Common myeloid progenitor, CD34-positive (primary cell): ENCODE data around the gene ZCCHC24.
"Not testable (repeated sequence)": the region's sequence is repeated elsewhere in the genome, so short reads cannot be mapped to it uniquely, and the experiment has no call there.

Source experiments
- CTCF ChIA-PET: fragments of 350-600 bp; sonication (Branson Sonifier 250); formaldehyde crosslinking; loops from one replicate; lab custom pipeline; 2021; ENCODE audit warnings: antibody characterized with exemption; lab: Charles Lee
- POLR2A ChIA-PET: fragments of 350-600 bp; sonication (Branson Sonifier 250); formaldehyde crosslinking; loops from one replicate; lab custom pipeline; 2021; ENCODE audit warnings: antibody characterized with exemption; lab: Charles Lee
- DNase-seq, 3 donors: peaks; one replicate each; pipeline versions ENCODE4 v3.0.0 to v3.0.0-alpha.2; 2013
- H3K27ac ChIP-seq, 2 experiments: 1 replicate in 1 of 2; 2 replicates in 1 of 2; pipeline ENCODE4 v1.7.0; 2013; ENCODE audit warnings: inconsistent platforms in 2 of 2, low read length in 2 of 2, mild to moderate bottlenecking in 2 of 2, low read depth in 1 of 2, moderate library complexity in 1 of 2; ENCODE audit not compliant: severe bottlenecking in 2 of 2, insufficient read depth in 1 of 2, poor library complexity in 1 of 2
- H3K27me3 ChIP-seq, 5 experiments: replicated peaks in 2 of 5; 1 replicate in 3 of 5; 2 replicates in 2 of 5; pipeline versions ENCODE4 v1.6.1 to v1.7.0; 2013; ENCODE audit warnings: low read length in 4 of 5, mild to moderate bottlenecking in 2 of 5, moderate library complexity in 2 of 5, inconsistent platforms in 1 of 5; ENCODE audit not compliant: insufficient read depth in 5 of 5, control insufficient read depth in 4 of 5
- H3K36me3 ChIP-seq, 4 experiments: 1 replicate in 2 of 4; 2 replicates in 2 of 4; pipeline versions ENCODE4 v1.6.1 to v1.7.0; 2013; ENCODE audit warnings: low read length in 3 of 4, control low read depth in 1 of 4, mild to moderate bottlenecking in 1 of 4; ENCODE audit not compliant: control insufficient read depth in 4 of 4, insufficient read depth in 4 of 4
- H3K4me1 ChIP-seq, 4 experiments: 1 replicate in 3 of 4; 2 replicates in 1 of 4; pipeline versions ENCODE4 v1.6.1 to v1.7.1; 2013; ENCODE audit warnings: low read length in 3 of 4, mild to moderate bottlenecking in 3 of 4, control low read depth in 1 of 4, inconsistent platforms in 1 of 4, moderate library complexity in 1 of 4; ENCODE audit not compliant: control insufficient read depth in 4 of 4, insufficient read depth in 4 of 4; ENCODE audit errors: control extremely low read depth in 1 of 4
- H3K4me3 ChIP-seq, 7 experiments: 1 replicate in 4 of 7; 2 replicates in 3 of 7; pipeline versions ENCODE4 v1.5.1 to v1.7.0; 2013; ENCODE audit warnings: mild to moderate bottlenecking in 7 of 7, low read length in 6 of 7, moderate library complexity in 6 of 7, inconsistent platforms in 2 of 7, low read depth in 2 of 7, control low read depth in 1 of 7; ENCODE audit not compliant: insufficient read depth in 4 of 7, control insufficient read depth in 1 of 7; ENCODE audit errors: extremely low read depth in 1 of 7
- H3K9me3 ChIP-seq, 5 experiments: 1 replicate in 4 of 5; 2 replicates in 1 of 5; pipeline versions ENCODE4 v1.6.1 to v1.7.1; 2013; ENCODE audit warnings: low read length in 4 of 5, mild to moderate bottlenecking in 2 of 5, inconsistent platforms in 1 of 5, low read depth in 1 of 5, moderate library complexity in 1 of 5; ENCODE audit not compliant: control insufficient read depth in 4 of 5, insufficient read depth in 2 of 5; ENCODE audit errors: control extremely low read depth in 1 of 5
- WGBS: methylation state at CpG from one replicate; pipeline ENCODE4 v1.1.5; 2013; ENCODE audit not compliant: insufficient coverage; 5-methylcytosine and 5-hydroxymethylcytosine counted together

ZCCHC24 gene

DNA sequence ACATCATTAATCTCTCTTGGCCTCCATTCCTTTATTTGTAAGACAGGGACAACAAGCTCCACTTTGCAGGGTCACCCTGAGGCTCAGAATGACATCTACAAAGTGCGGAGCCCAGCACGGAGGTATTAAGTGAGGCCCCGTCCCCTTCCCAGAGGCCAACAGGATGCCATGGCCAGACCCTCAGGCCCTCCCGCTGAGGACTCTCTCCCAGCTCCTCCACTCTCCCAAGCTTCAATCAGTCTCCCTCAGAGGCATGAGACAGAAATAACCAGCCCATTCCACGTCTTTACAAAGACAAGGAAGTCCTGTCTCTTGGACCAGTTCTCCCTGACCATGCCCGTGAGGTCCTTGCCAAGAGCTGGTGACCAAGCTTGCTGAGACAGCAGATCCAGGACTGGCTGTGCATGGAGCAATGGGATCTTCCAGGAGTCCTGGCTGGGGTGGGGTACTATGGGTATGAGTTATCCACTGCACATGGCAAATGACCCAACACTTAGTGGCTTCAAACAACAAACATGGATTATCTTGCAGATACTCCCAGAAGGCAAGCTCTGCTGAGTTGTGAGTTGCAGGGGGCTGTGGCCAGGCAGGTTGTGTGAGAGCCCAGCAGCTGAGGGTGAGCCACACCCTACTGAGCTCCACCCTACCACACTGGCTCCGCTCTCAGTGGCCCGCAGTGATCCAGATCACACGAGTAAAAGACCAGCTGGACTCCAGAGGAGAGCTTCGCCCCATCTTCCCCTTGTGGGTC, 102.4 kb downstream of the ZCCHC24 start:
- no peaks in the 10 kb centered on the region for H3K27me3 ChIP-seq
- 97% methylated on average over 8 of the region's 10 CpGs for WGBS
- CTCF ChIA-PET: interaction anchor here (1.0 to 2.5 kb wide), 6 partner anchors 9 to 26 kb away, joined by 3 to 11 read pairs (median 3); no protein-coding TSS in a partner anchor
- H3K9me3 ChIP-seq: no peaks in the 10 kb centered on the region
- POLR2A ChIA-PET: no interaction called here
- H3K4me1 ChIP-seq: peaks cover 3 to 31% (median 12%) of the 10 kb centered on the region in 4 experiments
- H3K27ac ChIP-seq: no peak overlapping the region
- DNase-seq: no peak
- H3K4me3 ChIP-seq: no peak overlapping the region
- H3K36me3 ChIP-seq: no peaks in the 10 kb centered on the region

GRCh38 chr10:79342295-79342761, 103.1 kb downstream of the ZCCHC24 start:
- WGBS: 98% methylated on average over 5 of the region's 5 CpGs
- H3K4me3 ChIP-seq: no peak overlapping the region
- H3K27me3 ChIP-seq: no peaks in the 10 kb centered on the region
- no peaks in the 10 kb centered on the region for H3K36me3 ChIP-seq
- CTCF ChIA-PET: interaction anchor here (1.0 to 2.5 kb wide), 5 partner anchors 8 to 25 kb away, joined by 3 to 11 read pairs (median 3); no protein-coding TSS in a partner anchor
- peaks cover 3 to 31% (median 6%) of the 10 kb centered on the region in 4 experiments for H3K4me1 ChIP-seq
- POLR2A ChIA-PET: no interaction called here
- H3K27ac ChIP-seq: no peak overlapping the region
- DNase-seq: no peak
- H3K9me3 ChIP-seq: peaks cover 0 to 3% (median 0%) of the 10 kb centered on the region in 5 experiments

DNA sequence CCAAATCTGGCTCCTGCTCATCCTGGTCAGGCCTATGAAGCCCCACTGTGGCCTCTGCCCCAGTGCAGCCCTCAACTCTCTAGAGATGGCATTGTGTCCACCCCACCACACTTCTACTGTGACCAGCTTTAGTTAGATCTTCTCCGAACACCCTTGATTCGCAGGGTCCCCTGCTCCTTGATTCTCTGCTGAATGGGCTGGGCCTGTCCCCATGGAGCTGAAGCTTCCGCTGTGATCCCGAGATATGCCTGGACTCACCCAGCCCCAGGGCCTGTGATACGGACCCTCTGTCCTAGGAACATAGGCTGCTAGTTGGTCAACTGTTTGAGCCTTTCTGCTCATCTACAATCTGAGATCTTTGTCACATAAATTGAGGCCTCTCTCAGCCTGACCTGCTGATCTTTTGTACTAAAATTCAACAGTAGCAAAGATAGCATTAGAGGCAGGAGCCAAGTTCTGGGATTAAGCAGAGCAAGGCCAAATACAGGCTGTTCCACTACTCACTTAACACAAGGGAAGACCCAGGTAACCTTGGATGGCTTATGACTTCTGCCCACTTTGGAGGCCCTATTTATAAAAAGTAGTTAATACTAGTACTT, 104.7 kb downstream of the ZCCHC24 start:
- Histone ChIP-seq H3K36me3 (no peaks in the 10 kb centered on the region), H3K4me1 (peaks cover 0 to 18% (median 0%) of the 10 kb centered on the region in 4 experiments), H3K4me3 (no peak overlapping the region), H3K9me3 (peaks cover 0 to 3% (median 0%) of the 10 kb centered on the region in 5 experiments), H3K27me3 (no peaks in the 10 kb centered on the region), H3K27ac (no peak overlapping the region)
- CTCF ChIA-PET: no interaction called here
- no peak for DNase-seq
- POLR2A ChIA-PET: no interaction called here
- WGBS: 100% methylated on average over 5 of the region's 5 CpGs

DNA sequence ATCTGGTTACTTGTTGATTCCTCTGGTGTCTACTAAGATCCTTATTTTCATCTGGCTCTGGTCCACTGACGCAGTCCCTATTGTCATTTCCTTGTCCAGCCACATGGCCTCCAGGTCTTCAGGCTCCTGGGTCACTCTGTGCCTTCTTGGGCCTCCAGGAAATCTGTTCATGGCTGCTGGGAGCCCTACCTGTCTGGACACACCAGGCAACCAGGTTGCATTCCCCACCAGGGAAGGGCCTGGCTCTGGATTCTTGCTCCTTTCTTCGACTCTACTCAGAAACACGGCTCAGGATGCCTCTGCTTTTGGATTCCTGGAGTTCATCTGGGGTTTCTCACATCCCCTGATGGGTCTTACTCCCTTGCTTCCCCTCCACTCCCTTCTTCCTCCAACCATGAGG, 106.2 kb downstream of the ZCCHC24 start:
- WGBS: 88% methylated on average over 1 of the region's 3 CpGs
- Histone ChIP-seq H3K27ac (no peak overlapping the region), H3K27me3 (no peaks in the 10 kb centered on the region), H3K36me3 (no peaks in the 10 kb centered on the region), H3K4me1 (peaks cover 0 to 5% (median 0%) of the 10 kb centered on the region in 4 experiments), H3K9me3 (peaks cover 0 to 3% (median 0%) of the 10 kb centered on the region in 5 experiments), H3K4me3 (no peak overlapping the region)
- ChIA-PET CTCF (interaction anchor here (0.9 kb wide), 1 partner anchor 10 kb away, joined by 3 read pairs; no protein-coding TSS in a partner anchor), POLR2A (no interaction called here)
- no peak for DNase-seq

GRCh38 chr10:79337783-79338469, 107.5 kb downstream of the ZCCHC24 start:
- H3K4me3 ChIP-seq, H3K36me3 ChIP-seq, DNase-seq, H3K4me1 ChIP-seq, POLR2A ChIA-PET, H3K9me3 ChIP-seq, H3K27ac ChIP-seq, H3K27me3 ChIP-seq: not testable (repeated sequence)
- 100% methylated on average over 1 of the region's 11 CpGs for WGBS
- CTCF ChIA-PET: interaction anchor here (0.9 to 1.0 kb wide), 2 partner anchors 8 to 51 kb away, joined by 3 read pairs; no protein-coding TSS in a partner anchor

GRCh38 chr10:79336739-79337138, 108.7 kb downstream of the ZCCHC24 start:
- DNase-seq: no peak
- Histone ChIP-seq H3K4me1 (no peaks in the 10 kb centered on the region), H3K9me3 (peaks cover 0 to 5% (median 0%) of the 10 kb centered on the region in 5 experiments), H3K27ac (no peak overlapping the region), H3K36me3 (no peaks in the 10 kb centered on the region), H3K27me3 (no peaks in the 10 kb centered on the region), H3K4me3 (no peak overlapping the region)
- POLR2A ChIA-PET: no interaction called here
- WGBS: 83% methylated on average over 6 of the region's 7 CpGs
- CTCF ChIA-PET: interaction anchor here (1.0 to 5.2 kb wide), 2 partner anchors 10 to 50 kb away, joined by 3 to 46 read pairs; partner anchors contain the start of gene PPIF
